Jurkat, Clone E6-1 (cell line): ENCODE results near the gene ZFP92. TPM values are rescaled to one million over a fixed set of nuclear protein-coding genes. Genes with fewer than 3 reads are reported as not detected.

Source experiments
- DNase-seq: peaks from one replicate; pipeline ENCODE4 v3.0.0-alpha.2; 2011; ENCODE audit warnings: low read depth, low spot score
- H3K4me3 ChIP-seq: 2 replicates; pipeline ENCODE4 v1.5.1; 2011; ENCODE audit warnings: mild to moderate bottlenecking, low read length, control low read depth, moderate library complexity
- polyA plus RNA-seq: library from polyadenylated mRNA; unstranded; fragments of >200 nt; gene quantifications from one replicate; pipeline ENCODE4 v1.2.1, GENCODE V29; 2012; ENCODE audit warnings: missing spikeins; ENCODE audit not compliant: insufficient read length, insufficient read depth

ZFP92 gene, protein sequence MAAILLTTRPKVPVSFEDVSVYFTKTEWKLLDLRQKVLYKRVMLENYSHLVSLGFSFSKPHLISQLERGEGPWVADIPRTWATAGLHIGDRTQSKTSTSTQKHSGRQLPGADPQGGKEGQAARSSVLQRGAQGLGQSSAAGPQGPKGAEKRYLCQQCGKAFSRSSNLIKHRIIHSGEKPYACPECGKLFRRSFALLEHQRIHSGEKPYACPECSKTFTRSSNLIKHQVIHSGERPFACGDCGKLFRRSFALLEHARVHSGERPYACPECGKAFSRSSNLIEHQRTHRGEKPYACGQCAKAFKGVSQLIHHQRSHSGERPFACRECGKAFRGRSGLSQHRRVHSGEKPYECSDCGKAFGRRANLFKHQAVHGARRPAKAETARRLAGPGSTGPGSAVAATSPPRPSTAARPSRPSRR
- polyA plus RNA-seq = 2.8 TPM

DNA sequence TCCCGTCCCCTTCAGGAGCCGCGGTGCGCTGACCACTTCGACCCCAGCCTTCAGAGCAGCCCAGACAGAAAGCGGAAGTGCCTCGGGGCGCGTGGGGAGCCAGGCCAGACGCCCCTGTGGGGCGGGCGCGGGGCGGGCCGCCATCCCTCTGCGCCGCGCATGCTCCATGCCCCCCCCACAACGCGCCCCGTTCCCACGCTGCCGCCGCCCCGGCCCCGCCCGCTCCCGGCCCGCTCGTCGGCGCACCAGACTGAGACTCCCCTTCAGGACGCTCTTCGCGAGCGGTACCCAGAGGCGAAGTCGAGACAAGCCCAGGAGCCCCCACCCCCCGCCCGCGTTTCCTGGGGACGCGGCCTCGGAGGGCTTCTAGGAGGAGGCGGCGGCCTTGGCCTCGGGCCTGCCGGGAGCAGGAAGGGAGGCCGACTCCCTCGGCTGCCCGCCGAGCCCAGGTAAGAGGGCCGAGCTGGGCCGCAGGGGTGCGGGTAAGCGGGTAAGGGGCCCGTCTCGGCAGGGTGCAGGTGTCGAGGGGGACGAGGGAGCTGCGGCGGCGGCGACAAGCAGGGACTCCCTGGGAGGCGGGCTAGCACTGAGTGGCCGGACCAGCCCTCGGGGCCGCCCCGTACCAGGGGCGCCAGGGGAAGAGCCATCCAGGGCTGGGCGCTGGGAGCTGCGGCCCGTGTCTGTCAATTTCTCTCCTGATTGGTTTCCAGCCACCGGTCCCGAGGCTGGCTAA lies at the start of gene ZFP92:
Gene ZFP92, plus strand, starts transcription at position 218 of the 733 bp plus-strand sequence. CDS start 6,851 bp downstream, outside the sequence.
- no peak for DNase-seq
- H3K4me3 ChIP-seq = peak within 1 kb of the TSS; percentile 43

DNA sequence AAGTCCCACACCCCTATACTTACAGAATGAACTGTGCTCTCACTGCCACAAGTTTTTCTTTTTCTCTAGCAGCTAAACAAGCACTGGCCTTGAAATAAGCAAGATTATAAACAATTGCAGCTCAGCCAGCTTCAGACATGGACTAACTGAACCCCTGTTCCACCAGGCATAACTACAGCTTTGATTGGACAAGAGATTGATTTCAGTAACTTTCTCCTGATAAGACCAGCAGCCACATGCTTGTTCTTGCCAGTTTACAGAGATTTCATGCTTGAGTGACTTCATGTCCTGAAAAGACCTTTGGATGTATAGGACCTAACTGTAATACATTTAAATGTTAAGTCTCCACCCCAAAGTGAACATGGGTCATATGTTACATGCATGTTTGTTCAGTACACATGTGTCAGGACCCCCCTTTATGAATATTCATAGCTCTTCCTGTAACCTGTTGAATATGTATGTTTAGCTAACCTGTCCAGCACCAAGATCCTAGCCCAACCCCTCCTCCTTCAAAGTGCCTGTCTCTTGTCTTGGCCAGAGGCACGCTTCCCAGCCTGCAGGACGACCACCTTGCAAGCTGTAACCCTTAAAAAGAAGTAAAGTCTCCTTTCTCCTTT lies 49.4 kb upstream of the ZFP92 start:
- no peak for DNase-seq
- no peak overlapping the region for H3K4me3 ChIP-seq

DNA sequence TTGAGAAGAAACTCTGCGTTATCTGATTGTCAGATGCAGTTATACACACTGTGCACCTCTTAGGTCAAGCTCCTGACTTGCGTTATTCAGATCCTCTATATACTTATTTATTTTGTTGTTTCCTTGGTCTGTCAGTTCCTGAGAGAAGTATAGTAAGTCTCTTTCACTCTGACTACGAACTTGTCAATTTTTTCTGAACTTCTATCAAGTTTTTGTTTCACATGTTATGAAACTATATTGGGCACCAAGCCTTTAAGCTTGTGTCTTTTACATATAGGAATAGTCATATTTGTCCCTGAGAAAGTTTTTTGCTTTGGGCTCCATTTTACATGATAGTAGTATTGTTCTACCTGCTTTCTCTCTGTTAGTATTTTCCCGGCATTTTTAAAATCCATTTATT lies 45.6 kb upstream of the ZFP92 start:
- DNase-seq = no peak
- H3K4me3 ChIP-seq = no peak overlapping the region

DNA sequence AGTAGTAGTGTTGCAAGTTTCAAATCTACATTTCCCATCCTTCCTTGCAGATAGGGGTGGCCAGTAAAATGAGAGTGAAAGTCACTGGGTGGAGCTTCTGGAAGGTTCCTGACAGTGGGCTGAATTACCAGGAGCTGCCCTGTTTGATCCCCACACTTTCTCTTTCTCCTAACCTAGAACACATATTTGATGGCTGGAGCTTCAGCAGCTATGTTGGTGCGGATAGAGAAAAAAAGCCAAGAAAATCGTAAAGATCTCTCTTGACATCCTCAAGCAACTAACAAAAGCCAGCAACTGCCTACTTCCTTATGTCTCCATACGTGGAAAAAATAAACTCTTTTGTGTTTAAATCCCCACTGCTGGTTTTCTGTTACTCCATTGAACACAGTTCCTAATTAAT lies 45.2 kb upstream of the ZFP92 start:
- DNase-seq = no peak
- H3K4me3 ChIP-seq = no peak overlapping the region

DNA sequence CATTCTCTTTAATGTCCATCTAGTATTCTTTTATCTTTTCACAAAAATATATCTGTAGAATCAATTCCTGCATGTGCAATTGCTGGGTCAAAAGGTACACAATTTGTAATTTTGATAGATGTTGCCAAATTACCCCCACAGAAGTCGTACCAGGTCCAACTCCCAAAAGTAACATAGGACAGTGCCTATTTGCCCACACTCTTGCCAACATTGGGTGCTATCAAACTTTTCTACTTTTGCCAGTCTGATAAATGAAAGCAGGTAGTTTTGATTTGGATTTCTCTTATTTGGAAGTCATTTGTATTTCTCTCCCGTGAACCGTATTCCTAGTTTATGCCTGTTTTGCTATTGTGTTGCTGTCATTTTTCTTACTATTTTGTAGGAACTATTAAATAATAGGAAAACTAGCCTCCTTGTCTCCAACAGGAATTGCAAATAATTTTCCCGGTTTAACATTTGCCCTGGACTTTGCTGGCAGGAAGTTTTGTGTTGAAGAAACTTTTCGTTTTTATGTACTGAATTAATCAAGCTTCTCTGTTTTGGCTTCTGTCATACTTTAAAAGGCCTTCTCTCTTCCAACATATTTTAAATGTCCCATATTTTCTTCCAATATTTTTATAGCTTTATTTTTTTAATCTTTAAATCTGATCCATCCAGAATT lies 44.3 kb upstream of the ZFP92 start:
- DNase-seq = no peak

DNA sequence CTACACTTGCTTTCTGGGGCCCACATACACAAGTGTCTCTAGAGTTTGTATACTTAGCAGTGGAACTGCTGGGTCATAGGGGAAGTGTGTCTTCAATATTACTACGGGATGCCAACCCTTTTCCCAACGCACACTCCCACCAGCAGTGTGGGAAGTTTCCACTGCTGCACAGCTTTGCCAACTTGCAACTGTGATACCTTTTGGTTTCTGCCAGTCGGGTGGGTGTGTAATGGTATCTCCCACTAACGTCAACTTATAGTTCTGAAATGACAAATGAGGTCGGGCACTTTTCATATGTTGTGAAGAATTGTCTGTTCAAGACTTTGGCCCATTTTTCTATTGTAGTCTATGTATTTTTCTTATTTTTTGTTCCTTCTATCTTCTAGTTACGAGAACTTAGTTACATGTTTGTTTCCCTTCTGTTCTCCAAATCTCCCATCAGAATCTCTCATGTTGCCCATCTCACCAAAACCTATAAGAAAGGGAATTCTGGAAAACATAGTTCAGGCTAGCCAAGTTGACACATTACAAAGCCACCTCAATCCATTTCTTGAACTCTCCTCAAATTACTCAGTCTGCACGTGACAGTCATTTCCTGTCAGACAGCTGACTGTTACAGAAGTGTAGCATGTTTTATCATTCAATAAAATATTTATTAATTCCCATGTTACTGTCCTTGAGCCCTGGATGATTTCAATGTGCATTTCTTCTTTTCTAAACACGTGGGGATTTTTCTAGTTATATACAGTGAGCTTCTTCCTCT lies 40.8 kb upstream of the ZFP92 start:
- no peak overlapping the region for H3K4me3 ChIP-seq
- no peak for DNase-seq

More for the DNA sequence above, 44.3 kb upstream of the ZFP92 start:
- no peak overlapping the region for H3K4me3 ChIP-seq

DNA sequence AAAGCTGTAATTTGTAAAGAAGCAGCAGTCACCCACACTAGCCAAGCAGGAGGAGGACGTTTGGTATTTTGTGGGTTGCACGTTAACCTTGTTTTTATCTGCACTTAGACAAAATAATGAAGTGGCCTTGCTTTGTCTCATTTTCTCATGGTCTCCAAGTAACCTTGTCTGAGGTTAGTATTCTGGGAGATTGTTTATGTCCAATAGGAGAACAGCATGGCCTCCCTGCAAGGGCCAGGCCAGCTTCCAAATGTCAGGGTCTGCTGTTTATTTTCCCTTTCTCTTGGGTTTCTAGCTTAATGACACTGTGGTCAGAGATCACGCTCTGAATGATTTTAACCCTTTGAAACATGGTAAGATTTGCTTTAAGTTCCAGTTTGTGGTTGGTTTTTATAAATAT lies 40.0 kb upstream of the ZFP92 start:
- H3K4me3 ChIP-seq = no peak overlapping the region
- no peak for DNase-seq

DNA sequence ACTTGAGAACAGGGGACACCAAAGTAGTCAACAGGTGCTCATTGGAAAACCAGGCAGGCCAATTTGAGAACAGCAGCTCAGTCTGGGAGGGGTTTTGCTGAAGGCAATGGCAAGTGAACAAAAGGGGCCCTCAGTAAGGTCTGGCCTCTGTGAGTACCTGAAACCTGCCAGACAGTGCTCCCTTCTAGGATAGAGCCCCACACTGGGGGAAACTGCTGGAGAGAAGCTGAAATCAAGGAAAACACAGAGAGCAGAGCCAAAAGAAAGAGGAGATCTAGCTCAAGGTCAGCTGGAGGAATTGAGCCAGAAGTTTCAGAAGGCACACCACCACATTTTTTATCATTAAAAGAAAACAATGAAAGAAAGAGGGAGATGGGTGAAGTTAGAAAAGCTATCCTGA lies 38.3 kb upstream of the ZFP92 start:
- no peak for DNase-seq
- H3K4me3 ChIP-seq = no peak overlapping the region

DNA sequence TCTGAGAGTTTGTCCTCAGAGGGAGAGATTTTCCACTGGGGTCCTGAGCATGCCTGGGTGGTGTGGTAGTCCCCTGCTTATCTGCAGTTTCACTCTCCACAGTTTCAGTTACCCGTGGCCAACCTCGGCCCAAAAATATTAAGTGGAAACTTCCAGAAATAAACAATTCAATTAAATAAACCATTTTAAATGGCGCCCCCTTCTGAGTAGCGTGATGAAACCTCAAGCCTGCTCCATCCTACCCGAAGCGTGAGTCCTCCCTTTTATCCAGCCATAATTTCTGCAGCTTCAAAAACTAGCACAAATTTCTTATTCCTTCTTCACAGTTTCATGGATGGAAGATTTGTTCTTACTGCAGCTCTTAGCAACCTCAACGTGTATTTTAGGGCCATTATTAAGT lies 36.8 kb upstream of the ZFP92 start:
- H3K4me3 ChIP-seq = no peak overlapping the region
- no peak for DNase-seq

DNA sequence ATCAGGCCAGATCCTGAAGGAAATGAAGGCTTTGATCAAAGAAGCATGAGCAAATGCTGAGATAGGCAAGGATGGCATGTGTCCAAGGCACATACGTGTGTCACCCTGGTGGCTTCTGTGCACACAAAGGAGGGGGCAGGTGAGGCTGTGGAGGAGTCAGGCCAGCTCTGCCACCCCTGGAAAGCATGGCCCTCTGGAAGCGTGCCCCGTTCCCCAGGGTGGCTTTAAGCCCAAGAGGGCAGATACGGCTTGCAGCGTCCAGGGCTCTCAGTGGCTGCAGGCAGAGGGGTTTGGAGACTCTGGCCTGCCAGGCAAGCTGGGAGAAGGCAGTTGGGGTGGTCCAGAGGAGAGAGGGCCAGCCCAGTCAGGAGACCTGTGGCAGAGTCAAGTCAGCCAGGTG lies 35.7 kb upstream of the ZFP92 start:
- no peak for DNase-seq

DNA sequence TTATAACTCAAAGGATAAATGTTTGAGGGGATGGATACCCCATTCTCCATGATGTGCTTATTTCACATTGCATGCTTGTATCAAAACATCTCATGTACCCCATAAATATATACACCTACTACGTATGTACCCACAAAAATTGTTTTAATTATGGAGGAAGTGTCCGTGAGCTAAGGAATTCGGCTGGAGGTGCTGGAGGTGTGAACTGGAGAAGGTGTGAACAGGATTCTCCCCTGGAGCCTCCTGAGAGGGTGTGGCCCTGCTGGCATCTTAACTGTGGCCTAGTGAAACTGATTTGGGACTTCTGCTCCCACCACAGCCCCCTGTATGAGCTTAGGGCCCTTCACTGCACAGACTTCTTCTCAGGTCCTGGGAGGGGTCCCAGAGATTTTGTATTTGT lies 33.5 kb upstream of the ZFP92 start:
- DNase-seq = no peak
- H3K4me3 ChIP-seq = no peak overlapping the region

More for the DNA sequence above, 35.7 kb upstream of the ZFP92 start:
- H3K4me3 ChIP-seq = no peak overlapping the region

DNA sequence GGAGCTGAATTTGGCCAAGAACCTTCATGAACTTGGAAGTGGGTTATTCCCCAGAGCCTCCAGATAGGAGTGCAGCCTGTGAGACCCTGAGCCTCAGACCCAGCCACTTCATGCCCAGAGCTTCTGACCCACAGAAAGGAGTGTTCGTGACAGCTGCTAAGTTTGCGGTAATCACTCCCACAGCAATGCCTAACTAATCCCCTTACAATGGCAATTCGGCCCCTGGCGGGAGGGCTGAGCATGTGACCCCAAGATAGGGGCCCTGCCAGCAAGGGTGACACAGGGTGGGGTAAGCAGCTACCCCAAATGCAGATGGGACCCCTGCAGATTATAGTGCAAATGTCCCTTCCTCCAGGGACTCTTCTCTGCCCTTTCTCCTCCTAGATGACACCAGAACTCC lies 32.7 kb upstream of the ZFP92 start:
- H3K4me3 ChIP-seq = no peak overlapping the region
- no peak for DNase-seq

DNA sequence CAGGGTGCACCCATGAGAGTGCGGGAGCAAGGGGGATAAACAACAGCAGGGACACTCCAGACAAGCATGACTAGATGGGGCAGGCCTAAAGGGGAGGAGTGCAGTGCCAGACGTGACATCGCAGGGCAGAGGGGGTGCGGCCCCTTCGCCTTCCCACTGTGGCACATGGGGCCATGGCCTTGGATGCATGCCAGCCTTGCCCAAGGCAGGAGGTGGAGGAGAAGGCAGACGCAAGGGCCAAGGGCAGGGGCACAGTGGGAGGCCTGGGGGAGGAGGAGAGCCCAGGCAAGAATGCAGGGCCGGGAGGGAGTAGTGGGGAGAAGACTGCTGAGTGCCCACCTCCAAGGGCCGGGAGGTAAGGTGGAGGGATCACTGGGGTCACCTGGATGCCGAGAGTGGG lies 31.8 kb upstream of the ZFP92 start:
- no peak for DNase-seq

DNA sequence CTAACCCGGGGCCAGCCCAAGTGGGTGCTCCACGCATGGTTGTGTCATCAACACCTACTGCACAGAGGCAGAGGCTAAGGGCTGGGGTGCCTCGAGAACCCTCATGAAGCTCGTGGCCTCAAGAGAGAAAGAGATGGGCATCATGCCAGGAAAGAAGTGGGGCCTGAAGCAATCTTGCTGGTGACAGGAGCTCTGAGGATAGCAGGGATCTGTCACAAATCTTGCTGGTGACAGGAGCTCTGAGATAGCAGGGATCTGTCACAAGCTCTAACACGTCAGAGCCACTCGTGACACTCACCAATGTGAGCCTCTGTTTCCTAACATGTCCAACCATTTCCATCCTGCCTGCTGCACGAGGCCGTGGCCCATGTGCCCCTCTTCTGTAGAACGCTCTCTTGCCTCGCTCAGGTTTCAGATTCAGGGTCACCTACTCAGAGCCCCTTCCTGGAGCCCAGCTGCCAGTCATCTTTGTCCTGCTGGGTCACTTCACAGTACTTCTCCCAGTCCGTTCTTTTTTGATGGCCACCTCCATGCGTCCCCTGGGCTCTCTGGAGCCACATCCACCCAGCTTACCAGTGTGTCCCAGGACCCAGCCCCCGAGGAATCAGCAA lies 31.2 kb upstream of the ZFP92 start:
- no peak overlapping the region for H3K4me3 ChIP-seq
- DNase-seq = no peak

More for the DNA sequence above, 31.8 kb upstream of the ZFP92 start:
- no peak overlapping the region for H3K4me3 ChIP-seq

DNA sequence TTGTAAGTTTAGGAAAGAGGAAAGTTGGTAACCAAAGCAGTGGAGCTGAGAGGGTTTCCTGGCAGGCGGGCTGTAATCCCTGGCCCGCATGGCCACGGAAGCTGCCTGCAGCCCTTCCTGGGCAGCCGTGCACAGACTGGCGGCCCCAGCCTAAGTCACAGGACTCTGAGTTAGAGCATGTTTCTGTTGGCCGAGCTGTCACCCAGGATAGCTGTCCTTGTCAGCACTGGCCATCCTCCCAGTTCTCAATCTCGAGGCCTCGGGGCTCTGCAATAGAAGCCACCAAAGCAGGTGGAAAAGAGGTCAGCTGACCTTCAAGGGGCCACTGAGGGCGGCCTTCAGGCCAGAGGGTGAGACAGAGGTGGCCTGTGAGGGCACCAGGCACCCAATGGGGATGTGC lies 30.6 kb upstream of the ZFP92 start:
- no peak for DNase-seq
- no peak overlapping the region for H3K4me3 ChIP-seq

DNA sequence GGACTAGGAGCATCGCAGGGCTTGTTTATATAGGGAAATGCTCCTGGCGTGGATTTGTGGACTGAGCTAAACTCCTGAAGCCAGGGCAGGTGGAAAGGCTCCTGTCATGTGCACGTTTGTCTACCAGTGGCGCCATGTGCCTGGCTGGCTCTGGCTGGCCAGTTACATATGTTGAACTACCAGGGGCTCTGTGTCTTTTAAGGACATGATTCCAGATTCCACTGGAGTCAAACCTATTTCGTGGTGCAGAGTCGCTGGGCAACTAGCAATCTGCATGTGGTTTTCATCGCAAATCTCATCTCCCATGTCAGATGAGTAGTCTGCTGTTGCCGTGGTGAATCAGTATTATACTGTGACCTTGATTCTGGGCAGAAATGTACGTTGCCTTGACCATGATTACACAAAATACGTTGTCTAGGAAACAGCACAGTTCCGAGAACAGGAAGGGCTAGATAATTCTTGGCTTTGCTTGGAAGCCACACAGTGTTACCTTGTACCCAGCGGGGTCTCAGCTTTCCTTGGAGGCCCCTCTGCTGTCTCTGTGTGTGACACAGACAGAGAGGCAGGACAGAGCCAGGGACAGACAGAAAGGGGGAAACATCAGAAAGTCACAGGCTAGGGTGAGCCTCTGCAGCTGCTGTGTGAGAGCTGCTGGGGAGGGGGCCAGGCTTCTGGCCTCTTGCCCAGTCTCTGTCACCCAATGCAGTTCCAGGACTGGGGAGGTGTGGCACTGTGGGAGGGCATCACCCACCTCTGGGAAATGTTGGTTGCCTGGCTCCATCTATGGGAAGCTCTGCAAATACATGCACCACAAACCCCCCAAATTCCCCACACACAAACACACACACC lies 29.4 kb upstream of the ZFP92 start:
- peak; percentile 37 for DNase-seq
- no peak overlapping the region for H3K4me3 ChIP-seq
